ENCODE measurements around the gene ATP13A1.

ATP13A1 gene

GRCh38 chr19:19655641-19656343 lies 7.7 kb downstream of the ATP13A1 start:
- no peak for TF ChIP-seq ZNF274 (IDR thresholded peaks at IDR 0.05; ENCODE audit: low read depth, low read length)
- DNase-seq (ENCODE audit: low read depth, low spot score) = no peak
- H3K36me3 ChIP-seq (ENCODE audit: insufficient read depth, insufficient read length, low read length) = peaks cover 93% of the 10 kb centered on the region
- no peaks in the 10 kb centered on the region for H3K9me3 ChIP-seq (ENCODE audit: insufficient read depth, low read length)
- H3K4me3 ChIP-seq (ENCODE audit: insufficient read length, low read depth) = no peak overlapping the region
- peaks cover 7% of the 10 kb centered on the region for H3K4me1 ChIP-seq (ENCODE audit: insufficient read depth, insufficient read length)
- no peaks in the 10 kb centered on the region for H3K27me3 ChIP-seq (ENCODE audit: insufficient read depth, insufficient read length)
- no peak overlapping the region for H3K9ac ChIP-seq (ENCODE audit: insufficient read length, low read depth)

- TF ChIP-seq SUZ12 (IDR thresholded peaks at IDR 0.05; ENCODE audit: extremely low read depth, insufficient read depth, insufficient read length) = no peak
- no peak for TF ChIP-seq ZNF274 (IDR thresholded peaks at IDR 0.05; ENCODE audit: low read depth, low read length)
- no peak for TF ChIP-seq YY1 (IDR thresholded peaks at IDR 0.05; ENCODE audit: insufficient read depth, insufficient read length)
- no peaks in the 10 kb centered on the region for H3K27me3 ChIP-seq (ENCODE audit: insufficient read depth, insufficient read length)
- H3K9me3 ChIP-seq (ENCODE audit: insufficient read depth, low read length) = no peaks in the 10 kb centered on the region
- no peak overlapping the region for H3K4me3 ChIP-seq (ENCODE audit: insufficient read length, low read depth)
- H3K9ac ChIP-seq (ENCODE audit: insufficient read length, low read depth) = no peak overlapping the region
- no peak for DNase-seq (ENCODE audit: low read depth, low spot score)
- peaks cover 99% of the 10 kb centered on the region for H3K36me3 ChIP-seq (ENCODE audit: insufficient read depth, insufficient read length, low read length)
- H3K4me1 ChIP-seq (ENCODE audit: insufficient read depth, insufficient read length) = peaks cover 6% of the 10 kb centered on the region
Measured at GRCh38 chr19:19655051-19655594, 8.4 kb downstream of the ATP13A1 start.

GRCh38 chr19:19654441-19654840 lies 9.0 kb downstream of the ATP13A1 start:
- Histone ChIP-seq H3K9ac (ENCODE audit: insufficient read length, low read depth) (no peak overlapping the region), H3K9me3 (ENCODE audit: insufficient read depth, low read length) (no peaks in the 10 kb centered on the region), H3K4me1 (ENCODE audit: insufficient read depth, insufficient read length) (no peaks in the 10 kb centered on the region), H3K27me3 (ENCODE audit: insufficient read depth, insufficient read length) (no peaks in the 10 kb centered on the region), H3K36me3 (ENCODE audit: insufficient read depth, insufficient read length, low read length) (peaks cover 99% of the 10 kb centered on the region), H3K4me3 (ENCODE audit: insufficient read length, low read depth) (no peak overlapping the region)
- TF ChIP-seq YY1 (IDR thresholded peaks at IDR 0.05; ENCODE audit: insufficient read depth, insufficient read length) (no peak), ZNF274 (IDR thresholded peaks at IDR 0.05; ENCODE audit: low read depth, low read length) (no peak), SUZ12 (IDR thresholded peaks at IDR 0.05; ENCODE audit: extremely low read depth, insufficient read depth, insufficient read length) (no peak)
- no peak for DNase-seq (ENCODE audit: low read depth, low spot score)

- Histone ChIP-seq H3K4me3 (ENCODE audit: insufficient read length, low read depth) (no peak overlapping the region), H3K9ac (ENCODE audit: insufficient read length, low read depth) (no peak overlapping the region), H3K9me3 (ENCODE audit: insufficient read depth, low read length) (no peaks in the 10 kb centered on the region), H3K36me3 (ENCODE audit: insufficient read depth, insufficient read length, low read length) (peaks cover 97% of the 10 kb centered on the region), H3K27me3 (ENCODE audit: insufficient read depth, insufficient read length) (no peaks in the 10 kb centered on the region), H3K4me1 (ENCODE audit: insufficient read depth, insufficient read length) (no peaks in the 10 kb centered on the region)
- no peak for DNase-seq (ENCODE audit: low read depth, low spot score)
- TF ChIP-seq YY1 (IDR thresholded peaks at IDR 0.05; ENCODE audit: insufficient read depth, insufficient read length) (no peak), SUZ12 (IDR thresholded peaks at IDR 0.05; ENCODE audit: extremely low read depth, insufficient read depth, insufficient read length) (no peak), ZNF274 (IDR thresholded peaks at IDR 0.05; ENCODE audit: low read depth, low read length) (no peak)
Measured at GRCh38 chr19:19653597-19654147, 9.8 kb downstream of the ATP13A1 start.

GRCh38 chr19:19652482-19653295 lies 10.8 kb downstream of the ATP13A1 start:
- H3K27me3 ChIP-seq (ENCODE audit: insufficient read depth, insufficient read length) = no peaks in the 10 kb centered on the region
- H3K4me1 ChIP-seq (ENCODE audit: insufficient read depth, insufficient read length) = no peaks in the 10 kb centered on the region
- no peak overlapping the region for H3K4me3 ChIP-seq (ENCODE audit: insufficient read length, low read depth)
- no peak overlapping the region for H3K9ac ChIP-seq (ENCODE audit: insufficient read length, low read depth)
- H3K9me3 ChIP-seq (ENCODE audit: insufficient read depth, low read length) = no peaks in the 10 kb centered on the region
- peaks cover 97% of the 10 kb centered on the region for H3K36me3 ChIP-seq (ENCODE audit: insufficient read depth, insufficient read length, low read length)
- TF ChIP-seq YY1 (IDR thresholded peaks at IDR 0.05; ENCODE audit: insufficient read depth, insufficient read length) = no peak
- TF ChIP-seq ZNF274 (IDR thresholded peaks at IDR 0.05; ENCODE audit: low read depth, low read length) = no peak
- TF ChIP-seq SUZ12 (IDR thresholded peaks at IDR 0.05; ENCODE audit: extremely low read depth, insufficient read depth, insufficient read length) = no peak
- no peak for DNase-seq (ENCODE audit: low read depth, low spot score)

GRCh38 chr19:19651076-19651475 lies 12.4 kb downstream of the ATP13A1 start:
- no peaks in the 10 kb centered on the region for H3K4me1 ChIP-seq (ENCODE audit: insufficient read depth, insufficient read length)
- TF ChIP-seq SUZ12 (IDR thresholded peaks at IDR 0.05; ENCODE audit: extremely low read depth, insufficient read depth, insufficient read length) = no peak
- TF ChIP-seq ZNF274 (IDR thresholded peaks at IDR 0.05; ENCODE audit: low read depth, low read length) = no peak
- no peak for TF ChIP-seq YY1 (IDR thresholded peaks at IDR 0.05; ENCODE audit: insufficient read depth, insufficient read length)
- H3K36me3 ChIP-seq (ENCODE audit: insufficient read depth, insufficient read length, low read length) = peaks cover 96% of the 10 kb centered on the region
- H3K9me3 ChIP-seq (ENCODE audit: insufficient read depth, low read length) = no peaks in the 10 kb centered on the region
- no peak overlapping the region for H3K9ac ChIP-seq (ENCODE audit: insufficient read length, low read depth)
- H3K4me3 ChIP-seq (ENCODE audit: insufficient read length, low read depth) = no peak overlapping the region
- H3K27me3 ChIP-seq (ENCODE audit: insufficient read depth, insufficient read length) = no peaks in the 10 kb centered on the region
- no peak for DNase-seq (ENCODE audit: low read depth, low spot score)

- H3K27me3 ChIP-seq (ENCODE audit: insufficient read depth, insufficient read length) = no peaks in the 10 kb centered on the region
- no peak overlapping the region for H3K9ac ChIP-seq (ENCODE audit: insufficient read length, low read depth)
- no peak for TF ChIP-seq SUZ12 (IDR thresholded peaks at IDR 0.05; ENCODE audit: extremely low read depth, insufficient read depth, insufficient read length)
- no peak for TF ChIP-seq ZNF274 (IDR thresholded peaks at IDR 0.05; ENCODE audit: low read depth, low read length)
- no peak for TF ChIP-seq YY1 (IDR thresholded peaks at IDR 0.05; ENCODE audit: insufficient read depth, insufficient read length)
- DNase-seq (ENCODE audit: low read depth, low spot score) = no peak
- H3K4me1 ChIP-seq (ENCODE audit: insufficient read depth, insufficient read length) = no peaks in the 10 kb centered on the region
- peaks cover 96% of the 10 kb centered on the region for H3K36me3 ChIP-seq (ENCODE audit: insufficient read depth, insufficient read length, low read length)
- H3K4me3 ChIP-seq (ENCODE audit: insufficient read length, low read depth) = no peak overlapping the region
- no peaks in the 10 kb centered on the region for H3K9me3 ChIP-seq (ENCODE audit: insufficient read depth, low read length)
Measured at GRCh38 chr19:19650331-19650730, 13.1 kb downstream of the ATP13A1 start.

Measured in NT2/D1 (cell line).